H54 (cell line): ENCODE measurements around the gene VPS50.
"Not testable (repeated sequence)": the region's sequence is repeated elsewhere in the genome, so short reads cannot be mapped to it uniquely, and the experiment has no call there.

Experiments
- DNase-seq: peaks from one replicate; pipeline ENCODE4 v3.0.0; 2011; ENCODE audit warnings: low spot score, mixed read lengths; ENCODE audit not compliant: insufficient read length
- FAIRE-seq: peaks from 3 replicates; lab custom pipeline; 2011; peaks lifted over from hg19 to GRCh38; lab: Jason Lieb, UNC
- POLR2A ChIP-seq: IDR thresholded peaks from 2 replicates; pipeline ENCODE4 v1.6.1; 2011; ENCODE audit warnings: low read depth, mild to moderate bottlenecking, low read length

Gene VPS50

DNA sequence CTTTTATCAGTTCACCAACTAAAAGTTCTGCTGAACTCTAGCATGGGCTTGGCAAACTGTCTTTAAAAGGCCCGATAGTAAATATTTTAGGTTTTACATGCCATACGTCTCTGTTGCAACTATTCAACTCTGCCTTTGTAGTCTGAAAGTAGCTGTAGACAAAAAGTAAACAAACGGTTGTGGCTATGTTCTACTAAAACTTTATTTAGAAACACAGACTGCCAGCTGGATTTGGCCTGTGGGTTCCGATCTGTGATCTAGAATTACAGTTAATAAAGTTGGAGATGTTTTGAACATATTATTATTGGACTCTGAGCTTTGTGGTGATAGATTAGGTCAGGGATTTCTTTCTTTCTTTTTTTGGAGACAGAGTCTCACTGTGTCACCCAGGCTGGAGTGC is 33.1 kb downstream of the VPS50 start:
- TF ChIP-seq POLR2A = no peak
- DNase-seq (no peak), FAIRE-seq (no peak)

DNA sequence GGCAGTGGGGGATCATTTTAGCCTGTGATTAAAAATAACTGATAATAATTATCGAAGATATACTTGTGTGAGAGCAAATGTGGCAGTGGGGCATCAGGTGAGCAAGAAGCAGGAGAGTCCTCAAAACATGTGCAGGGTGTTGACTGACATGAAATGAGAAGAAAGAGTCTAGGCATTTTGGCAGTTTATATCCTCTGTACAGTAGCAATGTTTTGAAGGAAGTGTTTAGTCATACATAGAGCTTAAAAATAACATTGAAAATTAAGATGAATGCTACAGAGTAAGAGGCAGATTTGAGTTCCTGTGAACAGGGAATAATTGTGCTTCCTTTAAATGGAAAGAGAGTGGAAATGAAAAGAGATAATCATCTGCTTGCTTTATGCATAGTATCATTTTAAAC is 47.4 kb downstream of the VPS50 start:
- no peak for TF ChIP-seq POLR2A
- DNase-seq (no peak), FAIRE-seq (peak; percentile 75)

DNA sequence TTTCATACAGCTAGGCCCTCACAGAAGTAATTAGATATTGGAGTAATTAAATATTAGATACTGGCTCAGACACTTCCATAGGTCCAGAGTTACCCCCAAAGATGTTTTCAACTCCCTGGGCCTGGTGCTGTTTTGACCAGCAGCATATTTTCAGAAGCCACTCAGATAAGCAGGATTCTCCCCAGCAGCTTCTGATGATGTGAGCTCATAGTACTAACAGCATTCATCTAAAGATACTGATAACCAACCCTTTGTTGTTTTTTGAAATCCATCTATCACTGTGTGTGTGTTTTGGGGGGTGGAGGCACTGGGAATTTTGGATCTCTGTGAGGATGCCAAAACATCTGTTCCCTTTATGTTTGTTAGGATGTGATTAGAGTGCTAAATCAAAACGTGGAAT is 52.7 kb downstream of the VPS50 start:
- FAIRE-seq = no peak
- TF ChIP-seq POLR2A = no peak
- no peak for DNase-seq

DNA sequence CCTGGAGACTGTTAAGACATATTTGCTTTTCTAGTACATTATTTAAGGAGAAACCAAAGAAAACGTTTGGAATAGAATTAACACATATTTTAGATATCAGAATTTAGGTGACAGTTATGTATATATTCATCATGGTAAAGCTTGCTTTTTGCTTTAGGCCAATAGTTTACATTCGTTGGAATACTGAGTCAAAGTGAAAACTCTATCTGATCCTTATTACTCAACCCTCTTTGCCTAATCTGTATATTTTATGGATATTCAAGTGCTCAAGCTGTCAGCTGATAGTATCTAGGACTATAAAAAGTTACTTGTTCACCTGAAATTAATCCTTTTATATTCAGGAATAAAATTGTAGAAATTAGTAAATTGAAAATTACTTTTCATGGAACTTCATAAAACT is 61.1 kb downstream of the VPS50 start:
- no peak for DNase-seq
- FAIRE-seq = no peak
- TF ChIP-seq POLR2A = no peak

- no peak for TF ChIP-seq POLR2A
- DNase-seq (no peak), FAIRE-seq (no peak)
Observed at GRCh38 chr7:93298206-93298605, 66.0 kb downstream of the VPS50 start.

DNA sequence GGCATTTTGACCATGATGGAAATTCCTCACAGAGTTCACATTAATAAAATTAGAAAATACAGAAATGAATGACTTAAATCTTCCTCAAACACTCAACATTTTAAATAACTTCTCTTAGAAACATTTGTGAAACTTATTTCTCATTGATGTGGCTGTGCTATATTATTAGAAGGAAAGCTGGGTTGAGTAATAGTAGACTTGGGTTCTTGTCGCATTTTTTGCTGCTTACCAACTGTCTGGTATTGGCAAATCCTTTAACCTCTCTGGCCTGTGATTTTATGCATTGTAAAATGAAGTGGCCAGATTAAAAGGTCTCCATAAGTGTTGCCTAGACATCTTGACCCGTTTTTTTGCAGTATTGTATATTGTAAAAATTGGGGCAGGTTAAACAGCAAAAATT is 66.5 kb downstream of the VPS50 start:
- TF ChIP-seq POLR2A = no peak
- FAIRE-seq = no peak
- no peak for DNase-seq

- TF ChIP-seq POLR2A = no peak
- FAIRE-seq (no peak), DNase-seq (no peak)
Observed at GRCh38 chr7:93301736-93302135, 69.6 kb downstream of the VPS50 start.

- DNase-seq = no peak
- no peak for TF ChIP-seq POLR2A
- peak; percentile 95 for FAIRE-seq
Observed at GRCh38 chr7:93307131-93307660, 75.0 kb downstream of the VPS50 start.

- no peak for DNase-seq
- TF ChIP-seq POLR2A = no peak
- FAIRE-seq = peak; percentile 20
Observed at GRCh38 chr7:93307943-93308342, 75.8 kb downstream of the VPS50 start.

- TF ChIP-seq POLR2A = no peak
- DNase-seq (no peak), FAIRE-seq (no peak)
Observed at GRCh38 chr7:93310346-93310745, 78.2 kb downstream of the VPS50 start.

- FAIRE-seq (no peak), DNase-seq (no peak)
- TF ChIP-seq POLR2A = no peak
Observed at GRCh38 chr7:93314449-93314848, 82.3 kb downstream of the VPS50 start.

DNA sequence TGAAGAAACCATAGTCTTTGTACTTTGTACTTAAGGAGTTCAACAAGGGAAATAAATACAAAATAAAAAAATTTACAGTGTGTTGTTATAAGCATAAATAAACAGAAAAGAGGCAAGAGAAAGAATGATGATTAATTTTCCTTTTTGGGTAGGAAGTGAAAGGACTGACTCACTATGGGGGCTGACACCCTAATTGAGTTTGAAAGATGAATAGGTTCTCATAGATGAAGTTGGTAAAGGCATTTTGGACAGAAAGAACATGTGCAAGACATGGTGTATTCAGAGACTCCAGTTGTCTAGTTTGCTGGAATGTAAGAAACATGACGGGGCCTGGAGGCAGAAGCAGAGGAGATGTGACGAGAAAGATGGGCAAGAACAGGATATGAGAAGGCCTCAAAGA is 83.7 kb downstream of the VPS50 start:
- no peak for DNase-seq
- no peak for FAIRE-seq
- no peak for TF ChIP-seq POLR2A

- TF ChIP-seq POLR2A = no peak
- DNase-seq (no peak), FAIRE-seq (no peak)
Observed at GRCh38 chr7:93316730-93317129, 84.6 kb downstream of the VPS50 start.

- no peak for FAIRE-seq
- no peak for TF ChIP-seq POLR2A
- DNase-seq = no peak
Observed at GRCh38 chr7:93320887-93321286, 88.7 kb downstream of the VPS50 start.

DNA sequence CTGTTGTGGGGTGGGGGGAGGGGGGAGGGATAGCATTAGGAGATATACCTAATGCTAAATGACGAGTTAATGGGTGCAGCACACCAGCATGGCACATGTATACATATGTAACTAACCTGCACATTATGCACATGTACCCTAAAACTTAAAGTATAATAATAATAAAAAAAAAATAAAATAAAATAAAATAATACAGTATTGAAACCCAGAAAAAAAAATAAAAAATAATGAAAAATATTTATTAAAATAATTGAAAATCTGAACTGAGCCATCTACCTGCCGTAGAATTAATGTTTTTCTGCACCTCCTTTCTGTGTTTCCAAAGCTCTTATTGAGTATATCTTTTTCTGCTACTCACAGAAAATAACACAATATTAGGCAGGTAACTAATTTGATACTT is 94.1 kb downstream of the VPS50 start:
- FAIRE-seq, DNase-seq: not testable (repeated sequence)

DNA sequence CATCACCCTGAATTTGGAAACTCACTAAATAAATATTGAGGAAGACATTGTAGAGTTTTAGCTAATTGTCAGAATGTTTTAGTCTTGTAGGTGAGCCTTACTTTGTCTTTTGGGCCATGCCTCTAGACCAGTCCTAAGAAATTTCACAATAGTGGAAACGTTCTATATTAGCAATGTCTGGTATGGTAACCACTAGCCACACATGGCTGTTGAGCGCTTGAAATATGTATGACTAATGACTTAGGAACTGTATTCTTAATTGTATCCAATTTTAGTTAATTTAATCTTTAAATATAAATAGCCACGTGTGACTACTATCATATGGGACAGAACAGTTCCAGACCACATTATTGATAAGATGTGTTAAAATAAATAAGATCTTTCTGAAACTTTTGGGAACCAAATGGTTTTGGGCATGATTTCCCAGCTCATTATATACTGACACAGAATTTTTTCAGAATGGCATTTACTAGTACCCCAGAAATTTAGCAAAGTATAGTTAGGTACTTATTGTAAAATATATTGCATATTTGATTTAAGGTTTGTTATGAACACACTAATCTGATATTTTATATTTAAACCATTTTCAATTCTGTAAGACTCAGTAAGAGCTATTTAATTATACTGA is 95.0 kb downstream of the VPS50 start:
- no peak for TF ChIP-seq POLR2A
- FAIRE-seq = peak; percentile 90
- peak; percentile 12 for DNase-seq
